ENCODE results near the gene OSBPL3.

- TF ChIP-seq EZH2phosphoT487 (conservative IDR thresholded peaks at IDR 0.05; ENCODE audit: low read length) (no peak), CTCF (IDR thresholded peaks at IDR 0.05; ENCODE audit: insufficient read depth, low read length, poor library complexity, severe bottlenecking) (no peak)
Observed at GRCh38 chr7:24762771-24763170, 217.2 kb downstream of the OSBPL3 start.
